Jurkat, Clone E6-1 (cell line): ENCODE data around the gene NPM3.

Experiments used
- DNase-seq: peaks from one replicate; pipeline ENCODE4 v3.0.0-alpha.2; 2011; ENCODE audit warnings: low read depth, low spot score
- H3K4me3 ChIP-seq: 2 replicates; pipeline ENCODE4 v1.5.1; 2011; ENCODE audit warnings: mild to moderate bottlenecking, low read length, control low read depth, moderate library complexity

The NPM3 gene

DNA sequence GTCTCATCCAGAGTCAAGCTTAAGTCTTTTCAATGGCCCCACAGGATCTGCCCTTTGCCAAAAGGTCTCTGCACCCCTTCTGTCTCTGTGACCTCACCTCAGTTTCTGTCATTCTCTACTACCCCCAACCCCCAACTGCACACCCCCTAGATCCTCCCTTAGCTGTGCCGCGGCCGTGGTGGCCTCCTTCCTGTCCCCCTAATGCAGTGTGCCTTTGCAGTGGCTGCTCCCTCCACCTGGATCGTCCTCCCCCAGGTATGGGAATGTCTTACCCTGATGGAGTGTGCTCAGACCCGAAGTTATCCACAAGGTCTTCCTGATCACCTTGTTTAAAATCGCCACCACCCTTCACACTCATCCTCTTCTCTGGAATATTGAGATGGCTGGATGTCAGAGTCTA is 16.9 kb downstream of the NPM3 start:
- DNase-seq, result no peak

DNA sequence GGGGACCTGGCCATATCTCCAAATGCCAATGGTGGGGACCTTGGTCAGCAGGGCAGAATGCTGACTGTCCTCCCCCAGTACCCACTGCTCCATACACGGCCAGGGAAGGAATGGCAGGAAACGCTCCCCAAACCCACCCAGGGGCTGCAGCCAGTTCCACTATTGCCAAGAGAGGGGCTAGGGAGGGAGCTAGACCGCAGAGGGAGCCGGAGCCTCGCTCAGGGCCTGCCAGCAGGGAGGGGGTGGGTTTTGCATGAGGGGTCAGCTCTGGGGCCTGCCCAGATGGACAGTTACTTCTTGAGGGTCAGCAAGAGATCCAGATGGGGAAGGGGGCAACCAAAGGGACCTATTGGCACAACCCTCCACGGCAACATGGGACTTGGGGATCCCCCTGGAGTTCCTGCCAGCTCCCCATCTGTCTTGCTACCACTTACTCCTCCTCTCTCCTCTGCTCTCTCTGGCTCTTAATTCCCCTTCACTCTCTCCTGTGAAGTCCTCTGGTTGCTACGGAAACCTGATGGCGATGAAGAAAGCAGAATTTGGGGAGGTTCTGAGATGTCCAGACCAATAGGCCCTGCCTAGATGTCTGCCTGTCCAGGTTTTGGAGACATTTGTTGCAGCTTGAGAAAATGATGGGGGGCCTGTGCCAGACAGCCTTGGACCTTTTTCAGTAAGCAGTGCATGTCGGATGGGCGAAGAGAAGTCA is 20.0 kb downstream of the NPM3 start:
- DNase-seq, result no peak
- H3K4me3 ChIP-seq, result no peak overlapping the region

More for the DNA sequence above, 16.9 kb downstream of the NPM3 start:
- no peak overlapping the region for H3K4me3 ChIP-seq

DNA sequence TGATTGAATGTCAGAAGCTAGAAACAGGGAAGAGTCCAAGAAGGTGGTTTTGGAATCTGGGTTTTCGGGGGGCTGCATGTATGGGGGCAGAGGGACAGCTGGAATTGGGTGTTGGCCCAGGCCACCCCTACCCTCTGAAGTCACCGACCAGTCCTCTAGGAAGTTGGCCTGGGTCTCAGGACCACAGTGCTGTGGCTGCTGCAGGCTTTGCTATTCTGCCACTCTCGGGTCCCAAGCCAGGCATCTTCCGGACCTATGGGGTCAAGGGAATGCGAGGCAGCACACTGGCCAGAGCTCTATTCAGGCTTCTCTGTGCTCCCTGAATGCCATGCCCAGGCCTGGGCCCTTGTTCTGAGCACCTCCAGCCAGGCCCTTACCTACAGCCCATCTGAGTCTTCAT is 20.5 kb downstream of the NPM3 start:
- no peak overlapping the region for H3K4me3 ChIP-seq
- DNase-seq, result no peak

DNA sequence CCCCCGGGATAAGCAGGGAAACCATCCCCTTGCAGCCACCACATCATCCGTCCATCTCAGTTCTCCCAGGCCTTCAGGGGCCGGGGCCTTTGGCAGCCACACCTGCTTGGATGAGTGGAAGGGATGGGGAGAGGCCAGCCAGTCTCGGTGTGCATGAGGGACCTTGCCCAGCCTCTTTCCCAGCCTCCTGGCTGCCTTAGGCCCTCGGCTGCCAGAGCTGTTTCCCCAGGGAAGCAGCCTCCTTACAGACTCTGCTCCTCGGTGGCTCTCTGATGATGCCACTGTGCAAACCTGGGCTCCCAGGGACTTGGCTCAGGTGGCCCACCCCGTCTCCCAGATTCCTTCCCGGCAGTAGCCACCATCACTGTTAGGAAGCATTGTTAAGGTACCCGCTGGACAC is 22.0 kb downstream of the NPM3 start:
- DNase-seq, result no peak
- no peak overlapping the region for H3K4me3 ChIP-seq

DNA sequence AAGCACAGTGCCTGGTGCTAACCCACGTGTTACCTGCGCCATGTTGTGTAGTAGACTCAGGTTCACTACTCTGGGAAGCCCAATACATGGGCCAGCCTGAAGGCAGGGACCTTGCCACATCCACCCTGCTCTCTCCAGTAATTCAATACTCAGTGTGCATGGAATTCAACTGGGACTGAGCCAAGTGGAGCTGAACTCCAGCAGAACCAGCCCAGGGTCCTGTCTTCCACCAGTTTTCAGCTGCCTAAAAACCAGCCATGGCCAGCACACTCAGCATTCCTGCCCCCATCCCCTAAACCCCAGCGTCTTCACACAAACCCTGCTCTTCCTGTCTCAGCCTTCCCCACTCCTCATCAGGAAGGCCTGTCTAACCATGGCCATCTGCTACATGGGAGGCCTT is 22.7 kb downstream of the NPM3 start:
- H3K4me3 ChIP-seq, result no peak overlapping the region
- no peak for DNase-seq

DNA sequence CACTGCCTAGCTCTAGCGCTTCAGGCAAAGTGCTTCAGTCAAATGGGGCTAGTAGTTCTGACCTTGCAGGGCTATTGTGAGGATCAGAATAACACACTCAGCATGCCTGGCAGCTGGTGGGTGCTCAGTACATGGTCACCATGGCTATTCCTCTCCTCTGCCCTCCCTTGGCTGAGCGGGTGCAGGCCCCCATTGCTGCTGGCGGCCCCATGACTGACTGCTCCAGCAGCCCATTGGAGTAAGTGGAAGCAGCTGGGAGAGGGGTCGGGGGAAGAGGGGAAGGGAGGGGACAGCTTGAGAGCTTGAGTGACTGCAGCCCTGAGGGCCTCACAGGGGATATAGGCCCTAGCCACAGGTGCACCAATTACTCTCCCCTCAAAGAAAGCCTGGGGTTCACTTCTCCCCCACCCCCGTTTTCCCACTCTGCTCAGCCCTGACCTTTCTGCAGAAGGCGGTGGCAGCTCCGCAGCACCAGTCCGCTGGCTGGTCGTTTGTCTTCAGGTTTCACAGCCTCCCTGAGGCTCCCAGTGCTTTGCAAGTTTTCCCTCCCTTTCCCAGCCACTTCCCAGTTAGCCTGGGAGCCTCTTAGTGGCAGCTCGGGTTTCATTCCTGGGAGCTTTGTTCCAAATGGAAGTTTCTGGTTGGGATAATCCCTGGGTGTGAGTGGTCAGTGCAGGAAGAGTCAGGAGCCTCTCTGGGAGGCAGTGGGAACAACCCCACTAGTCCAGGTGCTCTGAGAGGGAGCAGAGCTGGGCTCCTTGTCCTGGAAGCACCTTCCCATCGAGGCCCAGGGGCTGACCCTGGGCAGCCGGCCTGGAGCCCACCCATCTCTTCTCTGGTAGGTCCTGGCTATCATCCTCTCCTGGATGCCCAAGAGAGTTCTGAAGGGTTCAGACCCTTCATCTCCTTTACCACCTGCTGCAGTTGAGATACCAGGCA is 23.7 kb downstream of the NPM3 start:
- no peak overlapping the region for H3K4me3 ChIP-seq
- DNase-seq, result no peak

DNA sequence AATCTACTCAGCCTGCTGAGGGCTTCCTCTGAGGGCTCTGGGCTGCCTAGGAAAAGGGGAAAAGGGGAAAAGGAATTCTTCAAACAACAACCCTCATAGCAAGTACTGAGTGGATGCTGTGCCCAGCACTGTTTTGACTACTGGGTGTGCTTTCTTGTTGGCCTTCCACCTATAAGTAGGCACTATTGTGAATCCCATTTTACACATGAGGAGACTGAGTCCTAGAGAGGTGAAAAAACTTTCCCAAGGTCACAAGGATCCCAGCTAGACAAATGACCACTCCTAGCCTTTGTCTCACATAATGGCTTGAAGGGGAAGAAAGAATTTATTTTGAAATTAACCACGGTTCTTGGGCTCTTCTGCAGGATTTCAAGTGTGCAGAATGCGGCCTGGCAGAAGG is 24.4 kb downstream of the NPM3 start:
- DNase-seq, result no peak

DNA sequence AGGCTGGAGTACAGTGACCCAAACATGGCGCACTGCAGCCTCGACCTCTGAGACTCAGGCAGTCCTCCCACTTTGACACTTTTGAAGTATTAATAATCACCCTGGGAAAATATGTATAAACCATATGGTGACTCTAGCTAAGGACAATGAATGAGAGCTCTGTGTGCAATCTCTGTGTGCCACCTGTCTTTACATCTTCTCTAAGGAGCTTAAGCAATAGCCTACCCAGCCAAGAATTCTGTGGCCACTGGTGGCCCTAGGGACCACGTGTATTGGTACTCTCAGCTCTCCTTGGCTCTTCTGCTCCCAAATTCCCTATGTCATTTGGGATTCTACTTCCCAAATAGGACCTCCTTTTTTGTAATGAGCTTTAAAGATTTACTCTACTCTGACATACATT is 31.0 kb downstream of the NPM3 start:
- H3K4me3 ChIP-seq, result no peak overlapping the region
- DNase-seq, result no peak

More for the DNA sequence above, 24.4 kb downstream of the NPM3 start:
- no peak overlapping the region for H3K4me3 ChIP-seq

DNA sequence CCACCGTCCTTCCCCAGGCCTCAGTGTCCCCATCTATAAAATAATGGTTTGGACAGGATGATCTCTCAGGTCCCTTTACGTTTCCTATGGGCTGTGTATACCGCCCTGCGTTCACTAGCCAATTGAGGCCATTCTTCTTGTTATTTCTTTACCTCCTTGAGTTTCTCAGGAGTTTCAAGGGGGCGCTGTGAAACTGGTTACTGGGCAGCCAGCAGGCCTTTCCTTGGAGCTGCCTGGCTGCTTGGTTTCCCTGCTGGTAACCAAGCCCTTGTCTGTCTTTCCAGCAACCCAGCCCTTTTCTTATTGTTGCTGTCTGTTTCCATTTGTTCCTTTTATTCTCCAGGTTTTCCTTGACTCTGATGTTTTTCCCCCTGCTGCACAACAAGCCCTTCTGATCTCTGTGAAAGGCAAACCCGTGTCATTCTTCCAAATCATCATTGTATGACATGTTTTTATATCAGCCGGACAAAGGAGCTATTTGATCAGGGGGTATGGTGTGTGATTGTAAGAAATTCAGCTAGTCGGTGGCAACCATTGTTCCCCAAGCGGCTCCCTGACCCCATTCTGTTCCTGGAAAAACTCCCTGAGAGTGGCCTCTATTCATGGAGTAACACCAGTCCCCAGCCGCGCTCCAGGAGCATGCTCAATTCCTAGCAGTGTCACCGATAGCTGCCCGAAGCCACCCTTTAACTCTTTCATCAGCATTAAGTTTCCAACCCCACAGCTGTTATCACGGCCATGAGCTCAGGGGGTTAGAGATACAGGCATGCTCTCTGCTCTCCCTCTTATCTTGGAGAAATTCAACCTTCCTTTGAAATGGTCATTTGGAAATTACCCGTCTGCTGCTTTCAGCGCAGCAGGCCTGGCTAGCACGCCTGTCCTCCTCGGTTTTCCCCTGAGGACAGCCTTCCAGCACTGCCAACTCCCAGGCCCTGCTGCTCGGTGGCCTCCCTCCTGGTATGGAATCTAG is 33.9 kb downstream of the NPM3 start:
- no peak for DNase-seq

DNA sequence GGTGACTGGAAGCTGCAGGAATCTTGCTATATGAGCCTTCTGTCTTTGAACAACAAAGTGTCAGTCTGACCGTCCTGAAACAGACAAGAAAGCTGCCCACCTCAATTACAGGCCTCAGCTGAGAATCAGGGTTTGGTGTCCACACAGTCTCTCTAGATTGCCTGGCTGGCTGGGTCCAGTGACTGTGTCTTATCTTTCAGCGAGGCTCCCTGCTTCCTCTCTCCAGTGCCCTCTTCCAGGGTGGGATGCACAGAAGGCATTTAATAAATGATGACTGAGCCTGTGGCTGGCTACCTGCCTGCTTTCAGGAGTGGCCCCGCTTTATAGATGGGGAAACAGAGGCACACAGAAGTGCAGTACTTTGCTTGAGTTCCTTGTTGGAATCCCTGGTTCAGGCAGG is 34.8 kb downstream of the NPM3 start:
- no peak for DNase-seq
- no peak overlapping the region for H3K4me3 ChIP-seq

More for the DNA sequence above, 33.9 kb downstream of the NPM3 start:
- H3K4me3 ChIP-seq, result no peak overlapping the region

DNA sequence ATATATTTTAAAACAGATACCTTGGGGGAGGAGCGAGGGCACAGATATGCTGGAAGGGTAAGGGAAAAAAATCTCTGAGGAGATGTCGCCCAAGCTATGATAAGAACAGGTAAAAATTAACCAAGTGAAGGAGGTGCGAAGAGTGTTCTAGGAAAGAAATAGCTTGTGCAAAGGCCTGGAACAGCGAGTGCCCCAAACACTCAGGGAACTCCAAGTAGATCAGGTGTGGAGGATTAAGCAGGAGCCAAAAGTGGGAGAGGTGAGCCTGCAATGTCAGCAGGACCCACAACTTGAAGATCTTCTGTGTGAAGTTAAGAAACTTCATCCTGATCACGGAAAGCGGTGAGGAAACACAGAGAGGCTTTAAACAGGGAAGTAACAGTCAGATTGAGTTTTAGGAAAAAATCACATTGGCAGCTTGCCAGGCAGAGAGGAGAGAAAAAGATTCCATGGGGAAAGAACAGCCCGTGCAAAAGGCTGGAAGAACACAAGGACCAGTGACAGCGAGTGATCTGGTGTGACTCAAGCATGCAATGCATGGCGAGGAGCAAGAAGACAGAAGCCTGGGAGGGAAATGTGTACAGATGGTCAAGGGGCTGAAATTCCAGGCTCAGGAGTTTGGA is 38.1 kb downstream of the NPM3 start:
- DNase-seq, result no peak
- H3K4me3 ChIP-seq, result no peak overlapping the region

DNA sequence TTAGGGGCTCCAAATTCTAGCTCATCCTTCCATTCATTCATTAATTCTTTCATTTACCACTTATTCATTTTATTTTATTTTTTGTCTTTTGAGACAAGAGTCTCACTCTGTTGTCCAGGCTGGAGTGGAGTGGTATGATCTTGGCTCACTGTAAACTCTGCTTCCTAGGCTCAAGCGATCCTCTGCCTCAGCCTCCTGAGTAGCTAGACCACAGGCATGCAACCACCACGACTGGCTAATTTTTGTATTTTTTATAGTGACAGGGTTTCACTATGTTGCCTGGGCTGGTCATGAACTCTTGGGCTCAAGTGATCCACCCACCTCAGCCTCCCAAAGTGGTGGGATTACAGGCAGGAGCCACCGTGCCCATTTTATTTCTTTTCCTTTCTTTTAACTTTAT is 39.0 kb downstream of the NPM3 start:
- DNase-seq, result no peak
- H3K4me3 ChIP-seq, result no peak overlapping the region

DNA sequence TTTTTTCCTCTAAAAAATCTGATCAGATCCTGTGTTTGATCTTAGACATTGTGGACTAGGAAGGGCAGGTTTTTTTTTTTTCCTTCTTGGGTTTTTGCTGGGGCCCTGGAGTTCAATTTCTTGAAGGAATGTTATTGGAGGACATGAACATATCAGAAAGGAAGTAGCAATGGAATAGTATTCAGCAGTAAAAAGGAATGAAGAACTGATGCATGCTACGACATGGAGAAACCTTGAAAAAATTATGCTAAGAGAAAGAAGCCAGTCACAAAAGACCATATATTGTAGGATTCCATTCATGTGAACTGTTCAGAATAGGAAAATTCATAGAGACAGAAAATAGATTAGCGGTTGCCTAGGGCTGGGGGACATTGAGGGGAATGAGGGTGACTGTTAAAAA is 41.3 kb downstream of the NPM3 start:
- DNase-seq, result no peak
- no peak overlapping the region for H3K4me3 ChIP-seq

DNA sequence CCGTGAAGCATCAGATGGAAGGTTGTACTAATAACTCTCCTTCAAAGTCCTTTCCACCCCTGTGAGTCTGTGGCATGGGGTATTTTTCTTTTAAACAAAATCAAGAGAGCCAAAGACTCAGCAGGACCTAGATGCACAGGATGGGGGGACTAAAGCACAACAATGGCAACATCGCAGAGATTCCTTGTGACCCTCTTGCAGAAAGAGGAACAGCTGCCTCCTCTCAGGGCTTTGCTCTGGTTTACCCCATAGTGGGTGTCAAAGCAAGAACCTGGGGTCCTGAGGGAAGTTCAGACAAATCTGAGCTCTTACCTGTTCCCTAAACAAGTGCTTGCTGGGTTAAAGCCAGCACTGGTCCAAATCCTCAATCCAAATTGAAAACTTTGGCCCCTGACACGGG is 46.6 kb downstream of the NPM3 start:
- no peak for DNase-seq
- H3K4me3 ChIP-seq, result no peak overlapping the region

DNA sequence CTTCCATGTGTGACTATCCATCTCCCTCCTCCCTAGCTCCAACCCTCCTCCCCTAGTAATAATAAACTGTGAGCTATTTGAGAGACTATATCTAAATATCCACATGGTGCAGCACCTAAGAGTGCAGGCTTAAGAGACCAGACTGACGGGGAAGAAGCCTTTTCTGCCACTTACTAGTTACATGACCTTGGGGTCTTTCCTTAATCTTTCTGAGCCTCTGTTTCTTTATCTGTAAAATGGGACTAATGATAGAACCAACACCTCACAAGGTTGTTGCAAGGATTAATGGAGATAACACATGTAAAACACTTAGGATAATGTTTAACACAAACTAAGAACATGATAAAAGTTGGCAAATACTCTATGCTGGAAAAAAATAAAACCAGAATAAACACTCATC is 51.1 kb downstream of the NPM3 start:
- no peak for DNase-seq
- no peak overlapping the region for H3K4me3 ChIP-seq
